Measurements from ENCODE around the gene MCCC2. TPM values are rescaled to one million over a fixed set of nuclear protein-coding genes. Genes with fewer than 3 reads are reported as not detected.
"Not testable (repeated sequence)": the region's sequence is repeated elsewhere in the genome, so short reads cannot be mapped to it uniquely, and the experiment has no call there.

The MCCC2 gene
- polyA plus RNA-seq, 3 donors = 64.2 to 68.5 (median 65.9) TPM

DNA sequence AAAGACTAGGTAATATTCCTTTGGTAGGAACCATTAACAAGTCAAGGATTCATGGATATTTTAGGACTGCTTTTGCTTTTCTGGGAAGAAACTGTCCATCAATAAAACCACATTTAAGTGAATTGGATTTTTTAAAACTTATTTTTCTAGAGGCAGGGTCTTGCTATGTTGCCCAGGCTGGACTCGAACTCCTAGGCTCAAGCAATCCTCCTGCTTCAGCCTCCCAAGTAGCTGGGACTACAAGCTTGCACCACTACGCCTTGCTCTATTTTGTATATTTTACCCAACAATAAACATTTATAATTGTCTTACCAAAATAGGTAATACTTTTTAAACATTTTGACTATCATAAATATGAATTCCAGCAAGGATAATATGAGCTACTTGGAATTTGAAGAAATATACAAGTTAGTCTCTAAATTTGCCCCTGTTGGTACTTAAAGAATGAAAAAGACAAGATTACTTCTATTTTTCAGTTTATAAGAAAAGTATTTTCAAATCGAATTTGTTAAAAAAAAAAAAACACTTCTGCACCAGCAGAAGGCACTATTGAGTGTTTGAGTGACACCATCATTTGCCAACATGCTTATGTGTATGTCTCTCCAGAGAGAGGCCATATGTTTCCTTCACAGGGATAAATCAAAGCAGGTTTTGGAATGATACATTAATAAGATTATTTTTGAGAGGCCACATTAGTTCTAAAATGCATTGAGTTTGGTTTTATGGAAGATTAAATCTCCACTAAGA lies 71.9 kb downstream of the MCCC2 start:
- DNase-seq (ENCODE audit: low read depth in 3 of 3, low spot score in 2 of 3) = no peak

- DNase-seq (ENCODE audit: low read depth in 3 of 3, low spot score in 2 of 3) = peak in 1 of 3 donors; percentile 30
Observed at GRCh38 chr5:71662381-71662780, 75.2 kb downstream of the MCCC2 start.

- no peak for DNase-seq (ENCODE audit: low read depth in 3 of 3, low spot score in 2 of 3)
Observed at GRCh38 chr5:71663191-71663969, 76.2 kb downstream of the MCCC2 start.

- DNase-seq (ENCODE audit: low read depth in 3 of 3, low spot score in 2 of 3) = not testable (repeated sequence)
Observed at GRCh38 chr5:71664615-71665014, 77.5 kb downstream of the MCCC2 start.

DNA sequence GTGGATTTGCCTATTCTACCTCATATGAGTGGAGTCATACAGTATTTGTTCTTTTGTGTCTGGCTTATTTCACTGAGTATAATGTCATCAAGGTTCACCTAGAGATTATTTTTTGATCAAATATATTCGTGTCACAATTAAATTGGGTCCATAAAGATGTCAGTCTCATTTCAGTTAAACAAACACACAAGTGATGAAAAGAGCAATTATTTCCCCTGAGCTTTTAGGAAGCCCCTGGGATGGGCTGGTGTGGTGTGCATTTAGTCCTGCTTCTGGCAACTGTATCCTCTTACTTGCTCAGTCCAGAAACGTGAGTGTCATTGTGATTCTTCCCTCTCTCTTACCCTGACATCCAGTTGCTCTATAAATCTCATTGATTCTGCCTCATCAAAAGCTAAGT lies 79.2 kb downstream of the MCCC2 start:
- DNase-seq (ENCODE audit: low read depth in 3 of 3, low spot score in 2 of 3) = no peak

GRCh38 chr5:71677977-71678376 lies 90.8 kb downstream of the MCCC2 start:
- no peak for DNase-seq (ENCODE audit: low read depth in 3 of 3, low spot score in 2 of 3)

GRCh38 chr5:71679714-71680113 lies 92.6 kb downstream of the MCCC2 start:
- no peak for DNase-seq (ENCODE audit: low read depth in 3 of 3, low spot score in 2 of 3)

GRCh38 chr5:71680510-71680909 lies 93.4 kb downstream of the MCCC2 start:
- DNase-seq (ENCODE audit: low read depth in 3 of 3, low spot score in 2 of 3) = no peak

DNA sequence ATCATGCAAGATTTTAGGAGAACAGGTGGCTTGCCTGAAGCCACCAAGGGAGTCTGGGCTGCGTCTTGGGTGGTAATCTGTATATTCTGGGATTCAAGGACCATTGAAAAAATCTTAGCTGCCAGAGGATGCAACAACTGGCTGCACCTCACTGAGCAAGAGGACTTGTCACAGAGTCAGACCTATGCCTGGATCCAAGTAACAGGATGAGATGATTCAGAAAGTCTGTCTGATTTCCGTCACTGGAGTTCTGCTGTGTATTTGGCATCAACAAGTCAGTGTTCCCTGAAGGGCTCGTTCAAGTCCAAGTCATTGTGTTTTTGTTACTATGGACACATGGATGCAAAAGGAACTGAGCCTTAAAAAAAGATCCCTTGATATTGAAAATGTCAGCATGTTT lies 94.2 kb downstream of the MCCC2 start:
- DNase-seq (ENCODE audit: low read depth in 3 of 3, low spot score in 2 of 3) = no peak

DNA sequence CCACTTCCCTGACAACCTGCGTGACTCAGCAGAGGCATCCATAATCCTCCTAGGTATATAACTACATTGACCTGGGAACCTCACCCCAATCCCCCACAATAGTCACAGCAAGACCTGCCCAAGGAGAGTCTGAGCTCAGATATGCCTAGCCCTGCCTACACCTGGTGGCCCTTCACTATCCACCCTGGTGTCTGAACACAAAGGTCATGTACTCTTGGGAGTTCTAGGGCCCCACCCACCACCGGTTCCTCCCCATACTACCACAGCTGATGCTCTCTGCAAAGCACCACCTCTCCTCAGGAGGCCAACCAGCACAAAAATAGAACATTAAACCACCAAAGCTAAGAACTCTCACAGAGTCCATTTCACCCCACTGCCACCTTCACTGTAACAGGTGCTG lies 97.2 kb downstream of the MCCC2 start:
- no peak for DNase-seq (ENCODE audit: low read depth in 3 of 3, low spot score in 2 of 3)

- no peak for DNase-seq (ENCODE audit: low read depth in 3 of 3, low spot score in 2 of 3)
Observed at GRCh38 chr5:71693828-71694427, 106.8 kb downstream of the MCCC2 start.

DNA sequence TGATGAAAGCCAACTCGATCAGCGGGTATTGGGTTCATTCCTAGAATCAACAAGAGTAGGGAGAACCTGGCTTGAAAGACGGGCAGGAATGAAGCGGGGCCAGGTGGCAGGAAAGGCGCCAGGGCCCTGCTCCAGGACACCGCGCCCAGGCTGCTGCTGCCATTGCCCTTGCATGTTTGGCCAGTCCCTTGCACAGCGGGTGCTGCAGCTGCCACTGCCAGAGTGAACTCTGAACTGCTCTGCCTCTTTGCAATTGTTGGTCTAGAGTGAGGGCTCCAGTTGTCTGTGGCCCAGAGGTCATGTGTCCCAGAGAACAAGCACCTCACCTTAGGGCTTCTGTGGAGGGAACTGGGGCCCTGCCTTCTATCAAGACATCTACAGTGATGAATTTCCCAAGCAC lies 107.9 kb downstream of the MCCC2 start:
- no peak for DNase-seq (ENCODE audit: low read depth in 3 of 3, low spot score in 2 of 3)

DNA sequence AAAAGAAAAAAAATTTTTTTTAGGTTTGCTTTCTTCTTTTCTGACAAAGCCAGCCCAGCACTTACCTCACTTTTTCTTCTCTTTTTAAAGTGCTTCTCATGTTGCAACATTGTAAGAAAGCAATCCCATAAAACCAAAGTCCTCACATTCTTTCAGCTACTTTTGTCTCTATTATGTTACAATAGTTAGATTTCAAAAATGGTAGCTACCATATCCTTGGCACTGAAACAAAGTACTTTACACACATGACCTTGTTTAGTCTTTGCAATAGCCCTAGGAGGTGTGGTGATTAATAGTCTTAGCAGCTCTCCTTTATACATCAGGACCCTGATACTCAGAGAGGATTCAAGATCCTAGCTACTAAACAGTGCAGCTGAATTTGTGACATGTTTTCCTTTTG lies 108.5 kb downstream of the MCCC2 start:
- no peak for DNase-seq (ENCODE audit: low read depth in 3 of 3, low spot score in 2 of 3)

- no peak for DNase-seq (ENCODE audit: low read depth in 3 of 3, low spot score in 2 of 3)
Observed at GRCh38 chr5:71697967-71698366, 110.8 kb downstream of the MCCC2 start.

DNA sequence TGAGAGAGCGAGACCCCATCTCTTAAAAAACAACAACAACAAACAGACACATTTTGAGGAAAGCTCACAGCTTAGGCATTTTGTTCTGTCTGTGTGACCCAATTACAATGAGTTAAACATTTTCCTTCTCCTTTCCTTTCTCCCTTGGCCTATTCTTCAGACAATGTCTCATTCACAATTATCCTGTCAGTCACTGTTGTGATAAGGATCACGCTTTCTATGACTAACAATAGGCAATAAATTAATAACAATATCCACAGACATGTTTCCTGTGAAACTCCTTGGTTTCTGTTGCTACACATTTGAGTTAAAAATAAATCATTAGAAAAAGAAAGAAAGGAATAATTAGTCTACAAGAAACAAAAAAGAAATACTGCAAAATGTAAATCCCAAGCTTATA lies 112.1 kb downstream of the MCCC2 start:
- DNase-seq (ENCODE audit: low read depth in 3 of 3, low spot score in 2 of 3) = no peak

DNA sequence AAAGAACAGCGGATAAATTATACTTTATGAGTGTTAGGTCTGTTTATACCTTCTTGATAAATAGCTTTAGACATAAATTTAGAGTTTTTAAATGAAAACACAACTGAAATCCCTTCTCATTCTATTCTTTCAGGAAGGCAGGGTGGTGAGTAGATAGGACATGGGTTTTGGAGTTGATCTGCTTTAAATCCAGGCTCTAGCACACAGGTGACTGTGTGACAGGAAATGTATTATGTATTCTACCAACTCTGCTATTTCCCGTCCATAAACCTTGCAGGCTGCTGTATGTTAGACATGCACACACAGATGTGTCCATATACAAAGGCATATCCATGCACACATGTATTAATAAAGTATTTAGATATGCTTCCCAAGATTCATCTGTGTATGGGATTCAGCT lies 112.6 kb downstream of the MCCC2 start:
- no peak for DNase-seq (ENCODE audit: low read depth in 3 of 3, low spot score in 2 of 3)

DNA sequence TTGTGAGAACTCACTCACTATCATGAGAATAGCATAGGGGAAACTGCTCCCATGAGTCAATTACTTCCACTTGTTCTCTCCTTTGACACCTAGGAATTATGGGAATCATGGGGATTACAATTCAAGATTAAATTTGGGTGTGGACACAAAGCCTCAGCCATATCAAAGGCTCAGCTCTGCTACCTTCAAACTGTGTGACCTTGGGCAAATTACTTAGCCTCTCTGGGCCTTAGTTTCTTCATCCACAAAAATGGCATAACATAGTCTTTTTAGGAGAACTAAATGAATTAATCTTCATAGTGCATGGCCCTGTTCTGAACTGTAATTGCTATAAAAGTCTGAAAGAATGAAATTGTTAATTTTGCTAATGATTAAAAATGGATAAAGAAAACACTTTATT lies 113.7 kb downstream of the MCCC2 start:
- DNase-seq (ENCODE audit: low read depth in 3 of 3, low spot score in 2 of 3) = no peak

GRCh38 chr5:71701407-71701806 lies 114.3 kb downstream of the MCCC2 start:
- DNase-seq (ENCODE audit: low read depth in 3 of 3, low spot score in 2 of 3) = no peak

GRCh38 chr5:71703941-71704340 lies 116.8 kb downstream of the MCCC2 start:
- DNase-seq (ENCODE audit: low read depth in 3 of 3, low spot score in 2 of 3) = no peak

- DNase-seq (ENCODE audit: low read depth in 3 of 3, low spot score in 2 of 3) = no peak
Observed at GRCh38 chr5:71705421-71705820, 118.3 kb downstream of the MCCC2 start.

DNA sequence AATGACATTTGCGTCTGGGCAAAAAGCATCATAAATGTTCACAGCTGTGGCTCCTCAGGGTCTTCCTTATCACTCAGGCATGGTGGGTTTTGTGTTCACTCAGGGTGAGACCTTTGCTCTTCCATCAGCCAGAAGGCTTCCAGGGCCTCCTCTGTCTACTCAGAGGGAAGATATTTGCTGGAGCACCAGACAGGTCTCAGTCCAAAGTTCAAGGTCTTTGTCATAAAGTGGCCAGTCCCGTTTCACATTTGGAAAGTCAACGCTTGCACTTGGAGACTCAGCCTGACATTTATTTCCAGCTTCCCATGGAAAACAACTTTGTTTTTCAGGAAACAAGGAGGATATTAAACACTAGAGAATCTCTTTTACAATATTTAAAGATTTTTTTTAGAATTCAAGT lies 119.8 kb downstream of the MCCC2 start:
- DNase-seq (ENCODE audit: low read depth in 3 of 3, low spot score in 2 of 3) = no peak
